ENCODE data around the gene PARVG.

- TF ChIP-seq EZH2 (IDR thresholded peaks at IDR 0.05; ENCODE audit: insufficient read depth, poor library complexity, severe bottlenecking) = no peak
- no peak for TF ChIP-seq EZH2phosphoT487 (IDR thresholded peaks at IDR 0.05; ENCODE audit: insufficient read depth, low read depth)
Observed at GRCh38 chr22:44220727-44221680, 40.3 kb downstream of the PARVG start.

All from GM23248 (cell line).